ENCODE data around the gene RPTOR. TPM values are rescaled to one million over a fixed set of nuclear protein-coding genes. Genes with fewer than 3 reads are reported as not detected.

Gene RPTOR
- total RNA-seq, 1 experiment from 2014 or later: 30.6 TPM

DNA sequence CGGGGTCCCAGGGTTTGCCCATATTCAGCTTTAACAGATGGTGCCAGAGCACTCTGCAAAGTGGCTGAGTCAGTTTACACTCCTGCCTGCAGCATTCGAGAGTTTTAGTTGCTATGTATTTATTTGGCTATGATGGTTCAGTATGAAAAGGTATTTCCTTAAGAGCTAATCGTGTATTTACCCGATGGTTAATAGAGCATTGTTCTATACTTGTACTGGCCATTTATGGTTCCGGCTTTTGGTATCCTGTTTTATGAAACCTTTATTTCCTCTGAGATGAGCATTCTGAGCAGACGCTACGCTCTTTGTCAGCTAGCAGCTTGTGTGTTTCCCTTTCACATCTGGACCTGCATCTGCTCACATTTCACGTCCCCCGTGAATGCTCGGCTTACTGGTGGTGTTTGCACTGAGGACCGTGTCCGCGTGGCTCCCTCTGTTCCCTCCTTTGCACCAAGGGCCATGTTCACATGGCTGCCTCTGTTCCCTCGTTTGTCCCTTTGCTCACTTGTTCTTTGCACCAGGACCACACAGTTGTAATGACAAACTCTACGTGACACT lies 297.9 kb downstream of the RPTOR start:
- Histone ChIP-seq H3K36me3 (ENCODE audit: insufficient read depth, low read length) (0 out of 2 replicates have a peak, but pooled peaks cover 3% of the 10 kb centered on the region), H3K4me3 (ENCODE audit: low read length) (no peak overlapping the region), H3K27ac (ENCODE audit: low read length) (no peak overlapping the region), H4K20me1 (ENCODE audit: insufficient read depth, low read depth, low read length) (no peaks in the 10 kb centered on the region), H3K4me1 (ENCODE audit: low read length) (no peaks in the 10 kb centered on the region), H3K9ac (ENCODE audit: low read length) (no peak overlapping the region), H3K9me2 (replicated peaks; ENCODE audit: insufficient read depth, low read length) (no peaks in the 10 kb centered on the region), H3K9me3 (ENCODE audit: low read length) (no peaks in the 10 kb centered on the region), H3K79me2 (ENCODE audit: low read length) (no peaks in the 10 kb centered on the region), H3K27me3 (ENCODE audit: low read length) (no peaks in the 10 kb centered on the region), H3K4me2 (ENCODE audit: low read depth, low read length, poor library complexity, severe bottlenecking) (no peak overlapping the region), H2AFZ (ENCODE audit: low read length) (no peak overlapping the region)
- DNase-seq: no peak

- no peak overlapping the region for H3K9ac ChIP-seq (ENCODE audit: low read length)
- no peaks in the 10 kb centered on the region for H3K79me2 ChIP-seq (ENCODE audit: low read length)
- no peak for DNase-seq
- no peak overlapping the region for H2AFZ ChIP-seq (ENCODE audit: low read length)
- no peak overlapping the region for H3K4me3 ChIP-seq (ENCODE audit: low read length)
- no peaks in the 10 kb centered on the region for H3K27me3 ChIP-seq (ENCODE audit: low read length)
- no peak overlapping the region for H3K4me2 ChIP-seq (ENCODE audit: low read depth, low read length, poor library complexity, severe bottlenecking)
- no peak overlapping the region for H3K27ac ChIP-seq (ENCODE audit: low read length)
- H3K4me1 ChIP-seq (ENCODE audit: low read length): no peaks in the 10 kb centered on the region
- no peaks in the 10 kb centered on the region for H3K9me2 ChIP-seq (replicated peaks; ENCODE audit: insufficient read depth, low read length)
- no peaks in the 10 kb centered on the region for H3K9me3 ChIP-seq (ENCODE audit: low read length)
- H3K36me3 ChIP-seq (ENCODE audit: insufficient read depth, low read length): 0 out of 2 replicates have a peak, but pooled peaks cover 3% of the 10 kb centered on the region
- no peaks in the 10 kb centered on the region for H4K20me1 ChIP-seq (ENCODE audit: insufficient read depth, low read depth, low read length)
These were observed 299.1 kb downstream of the RPTOR start for GRCh38 chr17:80843741-80844156.

GRCh38 chr17:80844418-80844990 lies 299.9 kb downstream of the RPTOR start:
- Histone ChIP-seq H3K4me2 (ENCODE audit: low read depth, low read length, poor library complexity, severe bottlenecking) (no peak overlapping the region), H4K20me1 (ENCODE audit: insufficient read depth, low read depth, low read length) (no peaks in the 10 kb centered on the region), H3K4me1 (ENCODE audit: low read length) (no peaks in the 10 kb centered on the region), H3K9me2 (replicated peaks; ENCODE audit: insufficient read depth, low read length) (no peaks in the 10 kb centered on the region), H3K9ac (ENCODE audit: low read length) (no peak overlapping the region), H3K4me3 (ENCODE audit: low read length) (no peak overlapping the region), H3K79me2 (ENCODE audit: low read length) (no peaks in the 10 kb centered on the region), H2AFZ (ENCODE audit: low read length) (no peak overlapping the region), H3K27ac (ENCODE audit: low read length) (no peak overlapping the region), H3K27me3 (ENCODE audit: low read length) (no peaks in the 10 kb centered on the region), H3K9me3 (ENCODE audit: low read length) (no peaks in the 10 kb centered on the region), H3K36me3 (ENCODE audit: insufficient read depth, low read length) (0 out of 2 replicates have a peak, but pooled peaks cover 3% of the 10 kb centered on the region)
- no peak for DNase-seq

- no peak overlapping the region for H3K9ac ChIP-seq (ENCODE audit: low read length)
- H3K27ac ChIP-seq (ENCODE audit: low read length): no peak overlapping the region
- no peaks in the 10 kb centered on the region for H4K20me1 ChIP-seq (ENCODE audit: insufficient read depth, low read depth, low read length)
- H3K27me3 ChIP-seq (ENCODE audit: low read length): no peaks in the 10 kb centered on the region
- no peaks in the 10 kb centered on the region for H3K9me3 ChIP-seq (ENCODE audit: low read length)
- DNase-seq: no peak
- no peaks in the 10 kb centered on the region for H3K9me2 ChIP-seq (replicated peaks; ENCODE audit: insufficient read depth, low read length)
- no peak overlapping the region for H3K4me3 ChIP-seq (ENCODE audit: low read length)
- no peaks in the 10 kb centered on the region for H3K79me2 ChIP-seq (ENCODE audit: low read length)
- no peaks in the 10 kb centered on the region for H3K4me1 ChIP-seq (ENCODE audit: low read length)
- H2AFZ ChIP-seq (ENCODE audit: low read length): no peak overlapping the region
- no peak overlapping the region for H3K4me2 ChIP-seq (ENCODE audit: low read depth, low read length, poor library complexity, severe bottlenecking)
- H3K36me3 ChIP-seq (ENCODE audit: insufficient read depth, low read length): no peaks in the 10 kb centered on the region; the same call in 1 of the 2 replicates
These were observed 300.6 kb downstream of the RPTOR start for GRCh38 chr17:80845069-80845862.

GRCh38 chr17:80845863-80846671 lies 301.4 kb downstream of the RPTOR start:
- Histone ChIP-seq H2AFZ (ENCODE audit: low read length) (no peak overlapping the region), H3K27me3 (ENCODE audit: low read length) (no peaks in the 10 kb centered on the region), H4K20me1 (ENCODE audit: insufficient read depth, low read depth, low read length) (no peaks in the 10 kb centered on the region), H3K9me2 (replicated peaks; ENCODE audit: insufficient read depth, low read length) (no peaks in the 10 kb centered on the region), H3K4me1 (ENCODE audit: low read length) (no peaks in the 10 kb centered on the region), H3K9me3 (ENCODE audit: low read length) (no peaks in the 10 kb centered on the region), H3K4me2 (ENCODE audit: low read depth, low read length, poor library complexity, severe bottlenecking) (no peak overlapping the region), H3K4me3 (ENCODE audit: low read length) (no peak overlapping the region), H3K79me2 (ENCODE audit: low read length) (no peaks in the 10 kb centered on the region), H3K27ac (ENCODE audit: low read length) (no peak overlapping the region), H3K9ac (ENCODE audit: low read length) (no peak overlapping the region), H3K36me3 (ENCODE audit: insufficient read depth, low read length) (no peaks in the 10 kb centered on the region; the same call in 1 of the 2 replicates)
- no peak for DNase-seq

- DNase-seq: no peak
- Histone ChIP-seq H3K4me3 (ENCODE audit: low read length) (no peak overlapping the region), H3K4me2 (ENCODE audit: low read depth, low read length, poor library complexity, severe bottlenecking) (no peak overlapping the region), H3K9ac (ENCODE audit: low read length) (no peak overlapping the region), H3K9me2 (replicated peaks; ENCODE audit: insufficient read depth, low read length) (no peaks in the 10 kb centered on the region), H3K27me3 (ENCODE audit: low read length) (no peaks in the 10 kb centered on the region), H3K4me1 (ENCODE audit: low read length) (no peaks in the 10 kb centered on the region), H4K20me1 (ENCODE audit: insufficient read depth, low read depth, low read length) (no peaks in the 10 kb centered on the region), H2AFZ (ENCODE audit: low read length) (no peak overlapping the region), H3K79me2 (ENCODE audit: low read length) (no peaks in the 10 kb centered on the region), H3K9me3 (ENCODE audit: low read length) (no peaks in the 10 kb centered on the region), H3K36me3 (ENCODE audit: insufficient read depth, low read length) (no peaks in the 10 kb centered on the region; the same call in 1 of the 2 replicates), H3K27ac (ENCODE audit: low read length) (no peak overlapping the region)
These were observed 302.3 kb downstream of the RPTOR start for GRCh38 chr17:80846932-80847331.

GRCh38 chr17:80847496-80848230 lies 303.0 kb downstream of the RPTOR start:
- no peak overlapping the region for H3K27ac ChIP-seq (ENCODE audit: low read length)
- no peaks in the 10 kb centered on the region for H4K20me1 ChIP-seq (ENCODE audit: insufficient read depth, low read depth, low read length)
- H3K79me2 ChIP-seq (ENCODE audit: low read length): no peaks in the 10 kb centered on the region
- H3K27me3 ChIP-seq (ENCODE audit: low read length): no peaks in the 10 kb centered on the region
- no peaks in the 10 kb centered on the region for H3K9me3 ChIP-seq (ENCODE audit: low read length)
- no peak overlapping the region for H2AFZ ChIP-seq (ENCODE audit: low read length)
- H3K36me3 ChIP-seq (ENCODE audit: insufficient read depth, low read length): no peaks in the 10 kb centered on the region; the same call in 1 of the 2 replicates
- H3K4me3 ChIP-seq (ENCODE audit: low read length): no peak overlapping the region
- H3K4me1 ChIP-seq (ENCODE audit: low read length): no peaks in the 10 kb centered on the region
- DNase-seq: no peak
- no peaks in the 10 kb centered on the region for H3K9me2 ChIP-seq (replicated peaks; ENCODE audit: insufficient read depth, low read length)
- no peak overlapping the region for H3K9ac ChIP-seq (ENCODE audit: low read length)
- H3K4me2 ChIP-seq (ENCODE audit: low read depth, low read length, poor library complexity, severe bottlenecking): no peak overlapping the region

Measured in Karpas-422 (cell line).